ENCODE measurements around the gene ISCU. TPM values are rescaled to one million over a fixed set of nuclear protein-coding genes. Genes with fewer than 3 reads are reported as not detected.
"Not testable (repeated sequence)": the region's sequence is repeated elsewhere in the genome, so short reads cannot be mapped to it uniquely, and the experiment has no call there.

ISCU gene
- total RNA-seq, 3 donors from 2014 or later = 62.6 to 90.1 (median 78.7) TPM

- peaks cover 8% of the 10 kb centered on the region for H3K9me3 Mint-ChIP-seq
- no peaks in the 10 kb centered on the region for H3K27me3 Mint-ChIP-seq (ENCODE audit: low read depth)
- H3K4me3 Mint-ChIP-seq = peak overlapping the region; percentile 50
- DNase-seq (peak; percentile 78), ATAC-seq (peak; percentile 95 to 97)
- peaks cover 9% of the 10 kb centered on the region for H3K36me3 Mint-ChIP-seq (ENCODE audit: insufficient read depth)
- peaks cover 59% of the 10 kb centered on the region for H3K4me1 Mint-ChIP-seq (ENCODE audit: low read depth)
Measured at GRCh38 chr12:108616941-108617858, 54.8 kb downstream of the ISCU start.

GRCh38 chr12:108618079-108618952 is 55.9 kb downstream of the ISCU start:
- H3K9me3 Mint-ChIP-seq = peaks cover 8% of the 10 kb centered on the region
- peaks cover 15% of the 10 kb centered on the region for H3K36me3 Mint-ChIP-seq (ENCODE audit: insufficient read depth)
- H3K27me3 Mint-ChIP-seq (ENCODE audit: low read depth) = no peaks in the 10 kb centered on the region
- H3K4me1 Mint-ChIP-seq (ENCODE audit: low read depth) = peaks cover 62% of the 10 kb centered on the region
- H3K4me3 Mint-ChIP-seq = no peak overlapping the region
- DNase-seq (peak; percentile 77), ATAC-seq (peak in 1 of 2 donors; percentile 37)

- Mint-ChIP-seq H3K36me3 (ENCODE audit: insufficient read depth) (peaks cover 21% of the 10 kb centered on the region), H3K4me1 (ENCODE audit: low read depth) (peaks cover 66% of the 10 kb centered on the region)
- ATAC-seq; DNase-seq; H3K27me3 Mint-ChIP-seq (ENCODE audit: low read depth); H3K4me3 Mint-ChIP-seq; H3K9me3 Mint-ChIP-seq: not testable (repeated sequence)
Measured at GRCh38 chr12:108618953-108619274, 56.5 kb downstream of the ISCU start.

Other genes starting within 250 kb of the ISCU start
- under 1 TPM in 2 of 3 donors, not detected in 1; 0.08 to 0.11 TPM for gene CMKLR1, start 223.3 kb upstream of the ISCU start, total RNA-seq
- gene FICD, start 47.3 kb upstream of the ISCU start, total RNA-seq = 1 to 10 TPM; 6.2 to 9.2 (median 6.9) TPM
- gene SART3, start 1.4 kb upstream of the ISCU start, total RNA-seq = 10 to 100 TPM; 83.0 to 92.1 (median 89.4) TPM
- under 1 TPM in 2 of 3 donors, not detected in 1; 0.08 to 0.54 TPM for gene TMEM119, start 35.5 kb downstream of the ISCU start, total RNA-seq
- 10 to 100 TPM; 16.8 to 19.0 (median 17.5) TPM for gene SELPLG, start 71.3 kb downstream of the ISCU start, total RNA-seq
- gene CORO1C, start 168.9 kb downstream of the ISCU start, total RNA-seq = 10 to 100 TPM; 41.3 to 59.7 (median 47.7) TPM

All from activated T-cell treated with anti-CD3 and anti-CD28 coated beads, Interleukin-2, amount 50 U/mL, for 4 hours (primary cell).